ENCODE results near the gene TLCD3B.
"Not testable (repeated sequence)": the region's sequence is repeated elsewhere in the genome, so short reads cannot be mapped to it uniquely, and the experiment has no call there.

- not testable (repeated sequence) for TF ChIP-seq CTCF, POLR2A (IDR thresholded peaks at IDR 0.05)
Measured at GRCh38 chr16:30015450-30015849, 15.6 kb downstream of the TLCD3B start.
